Measurements from ENCODE around the gene VTA1. TPM values are rescaled to one million over a fixed set of nuclear protein-coding genes. Genes with fewer than 3 reads are reported as not detected.

Gene VTA1
- total RNA-seq, 1 donor from 2014 or later = 65.3 TPM

DNA sequence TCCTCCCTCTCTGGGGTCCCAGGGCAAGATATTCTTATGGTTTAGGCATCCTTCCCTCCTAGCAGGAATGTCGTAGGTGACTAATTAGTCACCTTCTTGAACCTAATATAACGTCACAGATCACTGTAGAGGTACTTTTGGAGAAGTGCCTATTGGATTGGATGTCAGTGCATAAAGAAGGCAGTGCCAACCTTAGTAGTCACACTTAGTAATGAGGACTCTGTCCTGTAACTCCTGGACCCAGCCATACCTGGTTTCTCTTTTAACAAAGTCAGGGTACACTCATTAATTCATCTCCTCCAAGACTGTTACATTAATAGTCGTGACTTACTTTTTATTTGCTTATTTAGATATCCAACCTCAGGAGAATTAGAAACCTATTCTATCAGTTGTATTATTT, 20.0 kb downstream of the VTA1 start:
- no peak for DNase-seq (ENCODE audit: low read depth)

DNA sequence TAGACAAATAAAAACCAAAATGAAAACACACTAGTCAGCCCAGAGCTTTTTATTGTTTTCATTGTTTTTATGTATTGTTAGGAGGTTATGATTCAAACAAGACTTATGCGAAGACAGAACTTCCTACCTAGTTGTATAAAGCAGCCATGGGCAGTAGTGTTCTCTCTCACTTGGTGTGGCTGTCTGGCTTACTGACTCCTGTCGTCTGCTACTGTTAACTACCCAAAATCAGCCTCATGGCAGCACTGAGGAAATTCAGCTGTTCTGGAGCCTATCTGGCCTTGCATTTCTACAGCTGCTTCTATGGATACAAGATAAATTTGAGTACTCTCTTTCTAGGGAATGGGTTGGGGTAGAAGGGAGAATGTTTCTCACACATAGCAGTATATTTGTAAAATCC, 20.4 kb downstream of the VTA1 start:
- no peak overlapping the region for H3K9ac ChIP-seq (ENCODE audit: low read length)
- FAIRE-seq (no peak), DNase-seq (ENCODE audit: low read depth) (no peak)
- H3K79me2 ChIP-seq (ENCODE audit: insufficient read depth, low read length) = peaks cover 39% of the 10 kb centered on the region
- no peak for TF ChIP-seq EZH2 (IDR thresholded peaks at IDR 0.05; ENCODE audit: insufficient read depth, low read length)
- no peak overlapping the region for H3K4me3 Mint-ChIP-seq (ENCODE audit: unreplicated experiment)
- peaks cover 5% of the 10 kb centered on the region for H3K4me1 Mint-ChIP-seq (ENCODE audit: low read depth, unreplicated experiment)
- no peak overlapping the region for H3K4me3 ChIP-seq (ENCODE audit: insufficient read depth, low read depth, low read length)
- no peaks in the 10 kb centered on the region for H3K4me1 ChIP-seq (ENCODE audit: insufficient read depth, low read length)
- no peaks in the 10 kb centered on the region for H3K27me3 Mint-ChIP-seq (ENCODE audit: low read depth, unreplicated experiment)
- peaks cover 15% of the 10 kb centered on the region for H3K36me3 ChIP-seq (ENCODE audit: insufficient read depth, low read length)
- H3K36me3 Mint-ChIP-seq (ENCODE audit: low read depth, unreplicated experiment) = peaks cover 7% of the 10 kb centered on the region
- H3K4me2 ChIP-seq (ENCODE audit: low read length) = no peak overlapping the region
- H3K27ac Mint-ChIP-seq (ENCODE audit: unreplicated experiment) = no peak overlapping the region
- H2AFZ ChIP-seq (ENCODE audit: low read depth, low read length) = no peak overlapping the region
- no peaks in the 10 kb centered on the region for H3K9me3 ChIP-seq (ENCODE audit: insufficient read depth, low read depth, low read length)
- H4K20me1 ChIP-seq (ENCODE audit: insufficient read depth, low read length) = peaks cover 15% of the 10 kb centered on the region
- H3K9me3 Mint-ChIP-seq (ENCODE audit: unreplicated experiment) = no peaks in the 10 kb centered on the region
- no peaks in the 10 kb centered on the region for H3K27me3 ChIP-seq (ENCODE audit: insufficient read depth, low read length)
- no peak overlapping the region for H3K27ac ChIP-seq (ENCODE audit: low read depth, low read length)

More for the DNA sequence above, 20.0 kb downstream of the VTA1 start:
- H3K27me3 ChIP-seq (ENCODE audit: insufficient read depth, low read length) = no peaks in the 10 kb centered on the region
- FAIRE-seq = no peak
- no peak overlapping the region for H3K27ac ChIP-seq (ENCODE audit: low read depth, low read length)
- Mint-ChIP-seq H3K4me3 (ENCODE audit: unreplicated experiment) (no peak overlapping the region), H3K4me1 (ENCODE audit: low read depth, unreplicated experiment) (peaks cover 6% of the 10 kb centered on the region), H3K27ac (ENCODE audit: unreplicated experiment) (no peak overlapping the region), H3K27me3 (ENCODE audit: low read depth, unreplicated experiment) (no peaks in the 10 kb centered on the region), H3K36me3 (ENCODE audit: low read depth, unreplicated experiment) (peaks cover 4% of the 10 kb centered on the region), H3K9me3 (ENCODE audit: unreplicated experiment) (no peaks in the 10 kb centered on the region)
- H3K9me3 ChIP-seq (ENCODE audit: insufficient read depth, low read depth, low read length) = no peaks in the 10 kb centered on the region
- no peak for TF ChIP-seq EZH2 (IDR thresholded peaks at IDR 0.05; ENCODE audit: insufficient read depth, low read length)
- H3K9ac ChIP-seq (ENCODE audit: low read length) = no peak overlapping the region
- H3K4me3 ChIP-seq (ENCODE audit: insufficient read depth, low read depth, low read length) = no peak overlapping the region
- H2AFZ ChIP-seq (ENCODE audit: low read depth, low read length) = no peak overlapping the region
- peaks cover 43% of the 10 kb centered on the region for H3K79me2 ChIP-seq (ENCODE audit: insufficient read depth, low read length)
- H3K4me2 ChIP-seq (ENCODE audit: low read length) = no peak overlapping the region
- peaks cover 12% of the 10 kb centered on the region for H3K36me3 ChIP-seq (ENCODE audit: insufficient read depth, low read length)
- H4K20me1 ChIP-seq (ENCODE audit: insufficient read depth, low read length) = peaks cover 19% of the 10 kb centered on the region
- H3K4me1 ChIP-seq (ENCODE audit: insufficient read depth, low read length) = no peaks in the 10 kb centered on the region

- Histone ChIP-seq H3K27ac (ENCODE audit: low read depth, low read length) (no peak overlapping the region), H3K79me2 (ENCODE audit: insufficient read depth, low read length) (peaks cover 5% of the 10 kb centered on the region), H2AFZ (ENCODE audit: low read depth, low read length) (no peak overlapping the region), H3K27me3 (ENCODE audit: insufficient read depth, low read length) (no peaks in the 10 kb centered on the region), H3K36me3 (ENCODE audit: insufficient read depth, low read length) (peaks cover 27% of the 10 kb centered on the region), H3K9me3 (ENCODE audit: insufficient read depth, low read depth, low read length) (no peaks in the 10 kb centered on the region), H3K9ac (ENCODE audit: low read length) (no peak overlapping the region), H3K4me3 (ENCODE audit: insufficient read depth, low read depth, low read length) (no peak overlapping the region), H3K4me2 (ENCODE audit: low read length) (no peak overlapping the region), H4K20me1 (ENCODE audit: insufficient read depth, low read length) (no peaks in the 10 kb centered on the region), H3K4me1 (ENCODE audit: insufficient read depth, low read length) (no peaks in the 10 kb centered on the region)
- no peak overlapping the region for H3K4me3 Mint-ChIP-seq (ENCODE audit: unreplicated experiment)
- H3K27me3 Mint-ChIP-seq (ENCODE audit: low read depth, unreplicated experiment) = no peaks in the 10 kb centered on the region
- peaks cover 18% of the 10 kb centered on the region for H3K36me3 Mint-ChIP-seq (ENCODE audit: low read depth, unreplicated experiment)
- peaks cover 4% of the 10 kb centered on the region for H3K4me1 Mint-ChIP-seq (ENCODE audit: low read depth, unreplicated experiment)
- FAIRE-seq = no peak
- no peak for TF ChIP-seq EZH2 (IDR thresholded peaks at IDR 0.05; ENCODE audit: insufficient read depth, low read length)
- TF ChIP-seq, protein P1, sequence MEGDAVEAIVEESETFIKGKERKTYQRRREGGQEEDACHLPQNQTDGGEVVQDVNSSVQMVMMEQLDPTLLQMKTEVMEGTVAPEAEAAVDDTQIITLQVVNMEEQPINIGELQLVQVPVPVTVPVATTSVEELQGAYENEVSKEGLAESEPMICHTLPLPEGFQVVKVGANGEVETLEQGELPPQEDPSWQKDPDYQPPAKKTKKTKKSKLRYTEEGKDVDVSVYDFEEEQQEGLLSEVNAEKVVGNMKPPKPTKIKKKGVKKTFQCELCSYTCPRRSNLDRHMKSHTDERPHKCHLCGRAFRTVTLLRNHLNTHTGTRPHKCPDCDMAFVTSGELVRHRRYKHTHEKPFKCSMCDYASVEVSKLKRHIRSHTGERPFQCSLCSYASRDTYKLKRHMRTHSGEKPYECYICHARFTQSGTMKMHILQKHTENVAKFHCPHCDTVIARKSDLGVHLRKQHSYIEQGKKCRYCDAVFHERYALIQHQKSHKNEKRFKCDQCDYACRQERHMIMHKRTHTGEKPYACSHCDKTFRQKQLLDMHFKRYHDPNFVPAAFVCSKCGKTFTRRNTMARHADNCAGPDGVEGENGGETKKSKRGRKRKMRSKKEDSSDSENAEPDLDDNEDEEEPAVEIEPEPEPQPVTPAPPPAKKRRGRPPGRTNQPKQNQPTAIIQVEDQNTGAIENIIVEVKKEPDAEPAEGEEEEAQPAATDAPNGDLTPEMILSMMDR (IDR thresholded peaks at IDR 0.05; ENCODE audit: insufficient read depth, low read depth, low read length) = no peak
- H3K9me3 Mint-ChIP-seq (ENCODE audit: unreplicated experiment) = no peaks in the 10 kb centered on the region
- no peak for DNase-seq (ENCODE audit: low read depth)
- H3K27ac Mint-ChIP-seq (ENCODE audit: unreplicated experiment) = no peak overlapping the region
Observed at GRCh38 chr6:142171351-142171750, 24.3 kb downstream of the VTA1 start.
